GM12873 (cell line): ENCODE data around the gene KDM5D.

ENCODE experiments used
- CTCF ChIP-seq: IDR thresholded peaks from 2 replicates; pipeline ENCODE4 v1.5.1; 2012; ENCODE audit warnings: low read depth, mild to moderate bottlenecking, moderate library complexity, low read length, control low read depth; ENCODE audit not compliant: insufficient read depth; ENCODE audit errors: missing control alignments

The KDM5D gene

GRCh38 chrY:19744381-19745378 lies at the start of gene KDM5D:
Gene KDM5D (minus strand): TSS chrY:19744726. CDS start chrY:19744534, 192 bp downstream.
- TF ChIP-seq CTCF = no peak

- TF ChIP-seq CTCF = no peak
These were observed 23.8 kb upstream of the KDM5D start for GRCh38 chrY:19768375-19768774.

GRCh38 chrY:19743331-19743730 lies 1.2 kb downstream of the KDM5D start:
- no peak for TF ChIP-seq CTCF

GRCh38 chrY:19742153-19742552 lies 2.4 kb downstream of the KDM5D start:
- TF ChIP-seq CTCF = no peak

GRCh38 chrY:19734425-19734824 lies 10.1 kb downstream of the KDM5D start:
- TF ChIP-seq CTCF = no peak

- TF ChIP-seq CTCF = no peak
These were observed 26.6 kb downstream of the KDM5D start for GRCh38 chrY:19717950-19718349.

GRCh38 chrY:19717146-19717545 lies 27.4 kb downstream of the KDM5D start:
- no peak for TF ChIP-seq CTCF
